ENCODE data around the gene RHOV.

RHOV gene

DNA sequence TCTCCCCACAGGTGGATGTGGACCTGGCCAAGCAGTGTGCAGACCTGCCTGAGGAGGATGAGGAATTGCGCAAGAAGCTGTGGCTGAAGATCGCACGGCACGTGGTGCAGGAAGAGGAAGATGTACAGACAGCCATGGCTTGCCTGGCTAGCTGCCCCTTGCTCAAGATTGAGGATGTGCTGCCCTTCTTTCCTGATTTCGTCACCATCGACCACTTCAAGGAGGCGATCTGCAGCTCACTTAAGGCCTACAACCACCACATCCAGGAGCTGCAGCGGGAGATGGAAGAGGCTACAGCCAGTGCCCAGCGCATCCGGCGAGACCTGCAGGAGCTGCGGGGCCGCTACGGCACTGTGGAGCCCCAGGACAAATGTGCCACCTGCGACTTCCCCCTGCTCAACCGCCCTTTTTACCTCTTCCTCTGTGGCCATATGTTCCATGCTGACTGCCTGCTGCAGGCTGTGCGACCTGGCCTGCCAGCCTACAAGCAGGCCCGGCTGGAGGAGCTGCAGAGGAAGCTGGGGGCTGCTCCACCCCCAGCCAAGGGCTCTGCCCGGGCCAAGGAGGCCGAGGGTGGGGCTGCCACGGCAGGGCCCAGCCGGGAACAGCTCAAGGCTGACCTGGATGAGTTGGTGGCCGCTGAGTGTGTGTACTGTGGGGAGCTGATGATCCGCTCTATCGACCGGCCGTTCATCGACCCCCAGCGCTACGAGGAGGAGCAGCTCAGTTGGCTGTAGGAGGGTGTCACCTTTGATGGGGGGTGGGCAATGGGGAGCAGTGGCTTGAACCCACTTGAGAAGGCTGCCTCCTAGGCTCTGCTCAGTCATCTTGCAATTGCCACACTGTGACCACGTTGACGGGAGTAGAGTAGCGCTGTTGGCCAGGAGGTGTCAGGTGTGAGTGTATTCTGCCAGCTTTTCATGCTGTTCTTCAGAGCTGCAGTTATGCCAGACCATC lies 28.8 kb upstream of the RHOV start:
- TF ChIP-seq, protein P1, sequence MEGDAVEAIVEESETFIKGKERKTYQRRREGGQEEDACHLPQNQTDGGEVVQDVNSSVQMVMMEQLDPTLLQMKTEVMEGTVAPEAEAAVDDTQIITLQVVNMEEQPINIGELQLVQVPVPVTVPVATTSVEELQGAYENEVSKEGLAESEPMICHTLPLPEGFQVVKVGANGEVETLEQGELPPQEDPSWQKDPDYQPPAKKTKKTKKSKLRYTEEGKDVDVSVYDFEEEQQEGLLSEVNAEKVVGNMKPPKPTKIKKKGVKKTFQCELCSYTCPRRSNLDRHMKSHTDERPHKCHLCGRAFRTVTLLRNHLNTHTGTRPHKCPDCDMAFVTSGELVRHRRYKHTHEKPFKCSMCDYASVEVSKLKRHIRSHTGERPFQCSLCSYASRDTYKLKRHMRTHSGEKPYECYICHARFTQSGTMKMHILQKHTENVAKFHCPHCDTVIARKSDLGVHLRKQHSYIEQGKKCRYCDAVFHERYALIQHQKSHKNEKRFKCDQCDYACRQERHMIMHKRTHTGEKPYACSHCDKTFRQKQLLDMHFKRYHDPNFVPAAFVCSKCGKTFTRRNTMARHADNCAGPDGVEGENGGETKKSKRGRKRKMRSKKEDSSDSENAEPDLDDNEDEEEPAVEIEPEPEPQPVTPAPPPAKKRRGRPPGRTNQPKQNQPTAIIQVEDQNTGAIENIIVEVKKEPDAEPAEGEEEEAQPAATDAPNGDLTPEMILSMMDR (IDR thresholded peaks at IDR 0.05; ENCODE audit: low read length, missing control alignments), result no peak
- no peak overlapping the region for H3K4me3 ChIP-seq (replicated peaks; ENCODE audit: low read depth, low read length)
- DNase-seq (ENCODE audit: low read depth), result peak; percentile 46

DNA sequence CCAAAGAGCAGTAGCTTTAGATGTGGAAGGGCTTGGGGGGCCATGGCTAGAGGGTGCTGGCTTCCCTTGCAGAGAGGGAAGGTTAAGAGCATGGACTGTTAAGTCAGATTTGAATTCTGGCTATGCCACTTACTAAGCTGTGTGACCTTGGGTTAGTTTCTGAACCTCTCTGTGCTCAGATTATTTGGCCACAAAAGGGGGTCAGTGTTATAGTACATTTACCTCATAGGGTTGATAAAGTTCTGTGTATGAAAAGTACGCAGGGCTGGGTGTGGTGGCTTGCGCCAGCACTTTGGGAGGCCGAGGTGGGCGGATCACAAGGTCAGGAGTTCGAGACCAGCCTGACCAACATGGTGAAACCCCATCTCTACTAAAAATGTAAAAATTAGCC lies 27.0 kb upstream of the RHOV start:
- TF ChIP-seq, protein P1 (IDR thresholded peaks at IDR 0.05; ENCODE audit: low read length, missing control alignments), result no peak
- H3K4me3 ChIP-seq (replicated peaks; ENCODE audit: low read depth, low read length), result no peak overlapping the region
- no peak for DNase-seq (ENCODE audit: low read depth)

DNA sequence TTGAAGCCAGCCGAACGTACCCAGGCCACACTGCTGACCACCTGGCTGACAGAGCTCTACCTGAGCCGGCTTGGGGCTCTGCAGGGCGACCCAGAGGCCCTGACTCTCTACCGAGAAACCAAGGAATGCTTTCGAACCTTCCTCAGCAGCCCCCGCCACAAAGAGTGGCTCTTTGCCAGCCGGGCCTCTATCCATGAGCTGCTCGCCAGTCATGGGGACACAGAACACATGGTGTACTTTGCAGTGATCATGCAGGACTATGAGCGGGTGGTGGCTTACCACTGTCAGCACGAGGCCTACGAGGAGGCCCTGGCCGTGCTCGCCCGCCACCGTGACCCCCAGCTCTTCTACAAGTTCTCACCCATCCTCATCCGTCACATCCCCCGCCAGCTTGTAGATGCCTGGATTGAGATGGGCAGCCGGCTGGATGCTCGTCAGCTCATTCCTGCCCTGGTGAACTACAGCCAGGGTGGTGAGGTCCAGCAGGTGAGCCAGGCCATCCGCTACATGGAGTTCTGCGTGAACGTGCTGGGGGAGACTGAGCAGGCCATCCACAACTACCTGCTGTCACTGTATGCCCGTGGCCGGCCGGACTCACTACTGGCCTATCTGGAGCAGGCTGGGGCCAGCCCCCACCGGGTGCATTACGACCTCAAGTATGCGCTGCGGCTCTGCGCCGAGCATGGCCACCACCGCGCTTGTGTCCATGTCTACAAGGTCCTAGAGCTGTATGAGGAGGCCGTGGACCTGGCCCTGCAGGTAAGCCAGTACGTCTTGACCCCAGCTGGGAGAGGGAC lies 26.4 kb upstream of the RHOV start:
- no peak for DNase-seq (ENCODE audit: low read depth)
- TF ChIP-seq, protein P1 (IDR thresholded peaks at IDR 0.05; ENCODE audit: low read length, missing control alignments), result no peak
- H3K4me3 ChIP-seq (replicated peaks; ENCODE audit: low read depth, low read length), result no peak overlapping the region

DNA sequence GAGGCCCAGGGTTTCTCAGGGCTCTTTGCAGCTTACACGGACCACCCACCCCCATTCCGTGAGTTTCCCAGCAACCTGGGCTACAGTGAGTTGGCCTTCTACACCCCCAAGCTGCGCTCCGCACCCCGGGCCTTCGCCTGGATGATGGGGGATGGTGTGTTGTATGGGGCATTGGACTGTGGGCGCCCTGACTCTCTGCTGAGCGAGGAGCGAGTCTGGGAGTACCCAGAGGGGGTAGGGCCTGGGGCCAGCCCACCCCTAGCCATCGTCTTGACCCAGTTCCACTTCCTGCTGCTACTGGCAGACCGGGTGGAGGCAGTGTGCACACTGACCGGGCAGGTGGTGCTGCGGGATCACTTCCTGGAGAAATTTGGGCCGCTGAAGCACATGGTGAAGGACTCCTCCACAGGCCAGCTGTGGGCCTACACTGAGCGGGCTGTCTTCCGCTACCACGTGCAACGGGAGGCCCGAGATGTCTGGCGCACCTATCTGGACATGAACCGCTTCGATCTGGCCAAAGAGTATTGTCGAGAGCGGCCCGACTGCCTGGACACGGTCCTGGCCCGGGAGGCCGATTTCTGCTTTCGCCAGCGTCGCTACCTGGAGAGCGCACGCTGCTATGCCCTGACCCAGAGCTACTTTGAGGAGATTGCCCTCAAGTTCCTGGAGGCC lies 25.6 kb upstream of the RHOV start:
- no peak overlapping the region for H3K4me3 ChIP-seq (replicated peaks; ENCODE audit: low read depth, low read length)
- TF ChIP-seq, protein P1 (IDR thresholded peaks at IDR 0.05; ENCODE audit: low read length, missing control alignments), result no peak
- no peak for DNase-seq (ENCODE audit: low read depth)

DNA sequence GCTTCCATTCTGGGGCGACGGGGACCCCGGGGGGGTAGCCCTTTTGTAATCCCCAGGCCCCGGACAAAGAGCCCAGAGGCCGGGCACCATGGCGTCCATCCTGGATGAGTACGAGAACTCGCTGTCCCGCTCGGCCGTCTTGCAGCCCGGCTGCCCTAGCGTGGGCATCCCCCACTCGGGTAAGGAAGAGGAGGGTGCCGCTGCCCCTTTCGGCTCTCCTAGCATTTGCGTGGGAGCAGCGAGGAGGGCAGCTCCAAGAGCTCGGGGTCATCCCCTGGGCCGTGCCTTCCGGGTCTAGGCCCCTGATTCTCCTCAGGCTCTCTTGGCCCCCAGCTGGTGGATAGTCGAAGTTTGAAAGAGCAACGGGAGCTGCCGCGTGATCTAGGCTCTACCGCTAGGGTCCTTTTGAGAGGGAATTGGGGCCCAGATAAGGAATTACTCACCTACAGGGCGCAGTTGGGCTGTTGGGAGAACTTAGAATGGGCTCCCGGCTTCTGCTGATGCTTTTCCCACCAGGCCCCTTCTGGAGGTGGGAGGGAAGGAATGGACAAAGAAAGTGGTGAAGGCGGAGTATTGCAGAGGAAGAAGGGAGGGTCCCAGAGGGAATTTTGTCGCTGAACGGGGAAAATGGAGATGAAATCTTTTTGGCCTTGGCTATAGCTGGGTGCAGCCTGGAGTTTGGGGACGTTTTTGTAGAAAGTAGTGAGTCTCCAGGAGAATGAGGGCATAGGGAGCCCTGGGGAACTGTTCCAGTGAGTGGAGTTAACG lies 20.8 kb upstream of the RHOV start:
- peak overlapping the region; percentile 97 for H3K4me3 ChIP-seq (replicated peaks; ENCODE audit: low read depth, low read length)
- peak; percentile 78 for DNase-seq (ENCODE audit: low read depth)
- TF ChIP-seq, protein P1 (IDR thresholded peaks at IDR 0.05; ENCODE audit: low read length, missing control alignments), result peak; percentile 60
